Measurements from ENCODE around the gene GTF3C2.

Gene GTF3C2

DNA sequence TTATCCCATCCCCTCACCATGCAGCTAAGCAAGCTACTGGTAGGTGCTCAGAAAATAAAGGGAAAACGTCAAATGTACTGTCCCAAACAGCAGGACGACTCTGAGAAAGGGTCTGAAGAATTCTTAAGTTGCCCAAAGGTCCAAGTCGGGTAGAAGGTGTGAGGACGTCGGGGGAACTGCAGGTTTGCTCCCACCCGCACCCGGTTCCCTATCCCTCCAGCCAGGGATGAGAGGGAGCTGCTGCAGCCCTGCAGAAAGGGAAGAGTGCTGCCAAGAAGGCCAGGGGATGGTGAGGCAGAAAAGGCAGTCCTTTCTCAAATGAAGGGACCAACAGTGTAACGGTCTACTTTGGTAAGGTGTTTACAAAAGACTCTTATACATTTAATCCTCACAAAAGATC is 41.4 kb downstream of the GTF3C2 start (continued):
- TF ChIP-seq, protein P1, sequence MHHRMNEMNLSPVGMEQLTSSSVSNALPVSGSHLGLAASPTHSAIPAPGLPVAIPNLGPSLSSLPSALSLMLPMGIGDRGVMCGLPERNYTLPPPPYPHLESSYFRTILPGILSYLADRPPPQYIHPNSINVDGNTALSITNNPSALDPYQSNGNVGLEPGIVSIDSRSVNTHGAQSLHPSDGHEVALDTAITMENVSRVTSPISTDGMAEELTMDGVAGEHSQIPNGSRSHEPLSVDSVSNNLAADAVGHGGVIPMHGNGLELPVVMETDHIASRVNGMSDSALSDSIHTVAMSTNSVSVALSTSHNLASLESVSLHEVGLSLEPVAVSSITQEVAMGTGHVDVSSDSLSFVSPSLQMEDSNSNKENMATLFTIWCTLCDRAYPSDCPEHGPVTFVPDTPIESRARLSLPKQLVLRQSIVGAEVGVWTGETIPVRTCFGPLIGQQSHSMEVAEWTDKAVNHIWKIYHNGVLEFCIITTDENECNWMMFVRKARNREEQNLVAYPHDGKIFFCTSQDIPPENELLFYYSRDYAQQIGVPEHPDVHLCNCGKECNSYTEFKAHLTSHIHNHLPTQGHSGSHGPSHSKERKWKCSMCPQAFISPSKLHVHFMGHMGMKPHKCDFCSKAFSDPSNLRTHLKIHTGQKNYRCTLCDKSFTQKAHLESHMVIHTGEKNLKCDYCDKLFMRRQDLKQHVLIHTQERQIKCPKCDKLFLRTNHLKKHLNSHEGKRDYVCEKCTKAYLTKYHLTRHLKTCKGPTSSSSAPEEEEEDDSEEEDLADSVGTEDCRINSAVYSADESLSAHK (tag by site-specific recombination; IDR thresholded peaks at IDR 0.05) = no peak
- TF ChIP-seq GLI2 (tag by site-specific recombination; IDR thresholded peaks at IDR 0.05; ENCODE audit: borderline replicate concordance, low read depth) (no peak), ZNF600 (tag by site-specific recombination; IDR thresholded peaks at IDR 0.05) (no peak), ZNF549 (tag by site-specific recombination; IDR thresholded peaks at IDR 0.05) (no peak), ZNF148 (tag by site-specific recombination; IDR thresholded peaks at IDR 0.05; ENCODE audit: borderline replicate concordance) (no peak), ZNF513 (tag by site-specific recombination; IDR thresholded peaks at IDR 0.05) (no peak), ZNF777 (tag by site-specific recombination; IDR thresholded peaks at IDR 0.05; ENCODE audit: borderline replicate concordance) (no peak)
- TF ChIP-seq, protein P2, sequence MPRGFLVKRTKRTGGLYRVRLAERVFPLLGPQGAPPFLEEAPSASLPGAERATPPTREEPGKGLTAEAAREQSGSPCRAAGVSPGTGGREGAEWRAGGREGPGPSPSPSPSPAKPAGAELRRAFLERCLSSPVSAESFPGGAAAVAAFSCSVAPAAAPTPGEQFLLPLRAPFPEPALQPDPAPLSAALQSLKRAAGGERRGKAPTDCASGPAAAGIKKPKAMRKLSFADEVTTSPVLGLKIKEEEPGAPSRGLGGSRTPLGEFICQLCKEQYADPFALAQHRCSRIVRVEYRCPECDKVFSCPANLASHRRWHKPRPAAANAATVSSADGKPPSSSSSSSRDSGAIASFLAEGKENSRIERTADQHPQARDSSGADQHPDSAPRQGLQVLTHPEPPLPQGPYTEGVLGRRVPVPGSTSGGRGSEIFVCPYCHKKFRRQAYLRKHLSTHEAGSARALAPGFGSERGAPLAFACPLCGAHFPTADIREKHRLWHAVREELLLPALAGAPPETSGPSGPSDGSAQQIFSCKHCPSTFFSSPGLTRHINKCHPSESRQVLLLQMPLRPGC (tag by site-specific recombination; IDR thresholded peaks at IDR 0.05) = no peak
- TF ChIP-seq, protein P3, sequence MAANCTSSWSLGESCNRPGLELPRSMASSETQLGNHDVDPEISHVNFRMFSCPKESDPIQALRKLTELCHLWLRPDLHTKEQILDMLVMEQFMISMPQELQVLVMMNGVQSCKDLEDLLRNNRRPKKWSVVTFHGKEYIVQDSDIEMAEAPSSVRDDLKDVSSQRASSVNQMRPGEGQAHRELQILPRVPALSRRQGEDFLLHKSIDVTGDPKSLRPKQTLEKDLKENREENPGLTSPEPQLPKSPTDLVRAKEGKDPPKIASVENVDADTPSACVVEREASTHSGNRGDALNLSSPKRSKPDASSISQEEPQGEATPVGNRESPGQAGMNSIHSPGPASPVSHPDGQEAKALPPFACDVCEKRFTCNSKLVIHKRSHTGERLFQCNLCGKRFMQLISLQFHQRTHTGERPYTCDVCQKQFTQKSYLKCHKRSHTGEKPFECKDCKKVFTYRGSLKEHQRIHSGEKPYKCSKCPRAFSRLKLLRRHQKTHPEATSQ (tag by site-specific recombination; IDR thresholded peaks at IDR 0.05) = no peak

GRCh38 chr2:27314709-27315108 is 41.9 kb downstream of the GTF3C2 start:
- no peak overlapping the region for H3K4me3 ChIP-seq (ENCODE audit: low read depth, low read length)
- no peaks in the 10 kb centered on the region for H3K9me3 ChIP-seq (ENCODE audit: control insufficient read depth, insufficient read depth, low read depth, low read length)
- H3K36me3 ChIP-seq (ENCODE audit: control insufficient read depth in 2 of 2, insufficient read depth in 1 of 2, low read length in 2 of 2) = peaks cover 0 to 32% of the 10 kb centered on the region in 2 experiments; a peak in 2 of 3 replicates
- H3K27ac ChIP-seq (ENCODE audit: extremely low read depth, low read depth, low read length) = no peak overlapping the region
- POLR2A ChIA-PET = no interaction called here
- H3K4me1 ChIP-seq (ENCODE audit: control insufficient read depth, insufficient read depth, low read length) = peaks cover 8% of the 10 kb centered on the region; the same call in 1 of the 2 replicates
- CTCF ChIA-PET = interaction anchor here (0.9 to 1.1 kb wide), 2 partner anchors 11 to 64 kb away, joined by 3 to 5 read pairs; no protein-coding TSS in a partner anchor
- TF ChIP-seq ZNF324 (tag by site-specific recombination; IDR thresholded peaks at IDR 0.05) (no peak), ZNF404 (tag by site-specific recombination; IDR thresholded peaks at IDR 0.05) (no peak), ZNF549 (tag by site-specific recombination; IDR thresholded peaks at IDR 0.05) (no peak), ZNF18 (tag by site-specific recombination; IDR thresholded peaks at IDR 0.05) (no peak), KLF9 (tag by site-specific recombination; IDR thresholded peaks at IDR 0.05; ENCODE audit: low read depth) (no peak), ZXDB (tag by site-specific recombination; IDR thresholded peaks at IDR 0.05) (no peak), ZNF585B (tag by site-specific recombination; IDR thresholded peaks at IDR 0.05) (no peak), ZNF501 (tag by site-specific recombination; IDR thresholded peaks at IDR 0.05) (no peak), HOXC10 (CRISPR knock-in tag; IDR thresholded peaks at IDR 0.05) (no peak), ZBTB20 (tag by site-specific recombination; IDR thresholded peaks at IDR 0.05) (no peak), YY1 (tag by site-specific recombination; IDR thresholded peaks at IDR 0.05) (no peak)
- TF ChIP-seq, protein P3 (tag by site-specific recombination; IDR thresholded peaks at IDR 0.05) = no peak
- TF ChIP-seq, protein P1 (tag by site-specific recombination; IDR thresholded peaks at IDR 0.05) = no peak
